ENCODE measurements around the gene SLC25A29. TPM values are rescaled to one million over a fixed set of nuclear protein-coding genes. Genes with fewer than 3 reads are reported as not detected.

SLC25A29 gene
- total and polyA plus RNA-seq, 2 of the 8 experiments (the other 6 are each of a cell fraction or from before 2014, with no cell fraction given), result 135 to 177 TPM

GRCh38 chr14:100297320-100298300 lies 8.6 kb downstream of the SLC25A29 start (continued):
- TF ChIP-seq CTCF (IDR thresholded peaks at IDR 0.05; ENCODE audit: control extremely low read depth in 1 of 3, insufficient read depth in 1 of 3, low read depth in 1 of 3, low read length in 3 of 3) (no peak), SIN3A (conservative IDR thresholded peaks at IDR 0.05 in 1 of 2, IDR thresholded peaks at IDR 0.05 in 1 of 2; ENCODE audit: low read depth in 1 of 2, low read length in 2 of 2) (no peak), EP300 (IDR thresholded peaks at IDR 0.05; ENCODE audit: borderline replicate concordance in 1 of 2, low read depth in 2 of 2, low read length in 2 of 2) (no peak), PHF8 (conservative IDR thresholded peaks at IDR 0.05; ENCODE audit: low read depth, low read length) (no peak), FOSL1 (IDR thresholded peaks at IDR 0.05; ENCODE audit: insufficient read depth, low read depth, low read length) (no peak), YY1 (IDR thresholded peaks at IDR 0.05; ENCODE audit: low read depth, low read length) (no peak), CHD2 (IDR thresholded peaks at IDR 0.05; ENCODE audit: low read length) (no peak)

Measured in H1 (cell line).